Adipocyte (in vitro differentiated cells): ENCODE data around the gene FTO.
"Not testable (repeated sequence)": the region's sequence is repeated elsewhere in the genome, so short reads cannot be mapped to it uniquely, and the experiment has no call there.

Experiments
- DNase-seq: peaks from one replicate; pipeline ENCODE4 v3.0.0-alpha.2; 2015; ENCODE audit warnings: low read depth
- H3K27me3 ChIP-seq: replicated peaks from 2 replicates; pipeline ENCODE4 v1.7.0; 2013; ENCODE audit warnings: mild to moderate bottlenecking, low read length, moderate library complexity; ENCODE audit not compliant: control insufficient read depth, insufficient read depth
- H3K36me3 ChIP-seq: 2 replicates; pipeline ENCODE4 v1.7.0; 2013; ENCODE audit warnings: low read length, mild to moderate bottlenecking, moderate library complexity; ENCODE audit not compliant: control insufficient read depth, insufficient read depth, severe bottlenecking
- H3K4me1 ChIP-seq: 2 replicates; pipeline ENCODE4 v1.7.0; 2013; ENCODE audit warnings: mild to moderate bottlenecking, low read length, moderate library complexity; ENCODE audit not compliant: control insufficient read depth, insufficient read depth
- H3K4me3 ChIP-seq: 2 replicates; pipeline ENCODE4 v1.7.0; 2013; ENCODE audit warnings: mild to moderate bottlenecking, low read length, moderate library complexity
- H3K9ac ChIP-seq: 2 replicates; pipeline ENCODE4 v1.7.0; 2013; ENCODE audit warnings: mild to moderate bottlenecking, low read length, moderate library complexity
- H3K9me3 ChIP-seq: 2 replicates; pipeline ENCODE4 v1.7.0; 2013; ENCODE audit warnings: mild to moderate bottlenecking, low read length, moderate library complexity; ENCODE audit not compliant: control insufficient read depth

The FTO gene

GRCh38 chr16:53681354-53681753 lies 22.6 kb upstream of the FTO start:
- Histone ChIP-seq H3K4me3 (no peak overlapping the region), H3K27me3 (no peaks in the 10 kb centered on the region), H3K4me1 (peaks cover 12% of the 10 kb centered on the region)

GRCh38 chr16:53685334-53685733 lies 18.6 kb upstream of the FTO start:
- H3K27me3 ChIP-seq, H3K9me3 ChIP-seq, H3K9ac ChIP-seq, DNase-seq, H3K4me3 ChIP-seq: not testable (repeated sequence)
- Histone ChIP-seq H3K36me3 (peaks cover 24% of the 10 kb centered on the region), H3K4me1 (peaks cover 16% of the 10 kb centered on the region)

More at GRCh38 chr16:53681354-53681753, 22.6 kb upstream of the FTO start:
- Histone ChIP-seq H3K9ac (no peak overlapping the region), H3K36me3 (peaks cover 14% of the 10 kb centered on the region), H3K9me3 (peaks cover 2% of the 10 kb centered on the region)
- DNase-seq: no peak

GRCh38 chr16:53686710-53687109 lies 17.2 kb upstream of the FTO start:
- Histone ChIP-seq H3K4me1 (peaks cover 6% of the 10 kb centered on the region), H3K9ac (no peak overlapping the region), H3K9me3 (peaks cover 2% of the 10 kb centered on the region), H3K36me3 (peaks cover 30% of the 10 kb centered on the region), H3K4me3 (no peak overlapping the region), H3K27me3 (no peaks in the 10 kb centered on the region)
- DNase-seq: no peak

- Histone ChIP-seq H3K36me3 (peaks cover 33% of the 10 kb centered on the region), H3K9ac (no peak overlapping the region), H3K27me3 (no peaks in the 10 kb centered on the region), H3K4me1 (peaks cover 6% of the 10 kb centered on the region), H3K4me3 (no peak overlapping the region), H3K9me3 (peaks cover 2% of the 10 kb centered on the region)
- DNase-seq: no peak
Observed at GRCh38 chr16:53689636-53690035, 14.3 kb upstream of the FTO start.

- no peak for DNase-seq
- Histone ChIP-seq H3K36me3 (peaks cover 23% of the 10 kb centered on the region), H3K9ac (no peak overlapping the region), H3K27me3 (no peaks in the 10 kb centered on the region), H3K4me1 (peaks cover 13% of the 10 kb centered on the region), H3K9me3 (no peaks in the 10 kb centered on the region), H3K4me3 (no peak overlapping the region)
Observed at GRCh38 chr16:53690771-53691170, 13.2 kb upstream of the FTO start.

- no peak overlapping the region for H3K4me3 ChIP-seq
- no peak overlapping the region for H3K9ac ChIP-seq
- no peaks in the 10 kb centered on the region for H3K9me3 ChIP-seq
- peaks cover 13% of the 10 kb centered on the region for H3K4me1 ChIP-seq
- no peaks in the 10 kb centered on the region for H3K27me3 ChIP-seq
- peaks cover 18% of the 10 kb centered on the region for H3K36me3 ChIP-seq
- DNase-seq: peak; percentile 35
Observed at GRCh38 chr16:53692146-53692545, 11.8 kb upstream of the FTO start.

GRCh38 chr16:53693320-53693719 lies 10.6 kb upstream of the FTO start:
- DNase-seq: no peak
- no peaks in the 10 kb centered on the region for H3K27me3 ChIP-seq
- H3K4me3 ChIP-seq: no peak overlapping the region
- H3K9me3 ChIP-seq: no peaks in the 10 kb centered on the region
- H3K9ac ChIP-seq: no peak overlapping the region
- H3K4me1 ChIP-seq: peaks cover 13% of the 10 kb centered on the region
- peaks cover 14% of the 10 kb centered on the region for H3K36me3 ChIP-seq

- peaks cover 14% of the 10 kb centered on the region for H3K36me3 ChIP-seq
- peak; percentile 37 for DNase-seq
- H3K4me1 ChIP-seq: peaks cover 7% of the 10 kb centered on the region
- H3K4me3 ChIP-seq: no peak overlapping the region
- H3K9ac ChIP-seq: no peak overlapping the region
- H3K9me3 ChIP-seq: no peaks in the 10 kb centered on the region
- no peaks in the 10 kb centered on the region for H3K27me3 ChIP-seq
Observed at GRCh38 chr16:53695070-53695469, 8.9 kb upstream of the FTO start.

- DNase-seq, H3K4me1 ChIP-seq: not testable (repeated sequence)
Observed at GRCh38 chr16:53698271-53698670, 5.7 kb upstream of the FTO start.

GRCh38 chr16:53704445-53704813 lies 473 bp downstream of the FTO start:
- H3K4me3 ChIP-seq: peak overlapping the region; percentile 89
- DNase-seq: no peak
- no peaks in the 10 kb centered on the region for H3K9me3 ChIP-seq
- H3K9ac ChIP-seq: peak overlapping the region; percentile 93
- no peaks in the 10 kb centered on the region for H3K27me3 ChIP-seq
- H3K4me1 ChIP-seq: peaks cover 22% of the 10 kb centered on the region
- H3K36me3 ChIP-seq: no peaks in the 10 kb centered on the region

More at GRCh38 chr16:53698271-53698670, 5.7 kb upstream of the FTO start:
- H3K9ac ChIP-seq, H3K27me3 ChIP-seq, H3K9me3 ChIP-seq, H3K36me3 ChIP-seq, H3K4me3 ChIP-seq: not testable (repeated sequence)

- Histone ChIP-seq H3K27me3 (no peaks in the 10 kb centered on the region), H3K4me1 (peaks cover 36% of the 10 kb centered on the region), H3K36me3 (no peaks in the 10 kb centered on the region), H3K9me3 (no peaks in the 10 kb centered on the region), H3K4me3 (no peak overlapping the region), H3K9ac (no peak overlapping the region)
- no peak for DNase-seq
Observed at GRCh38 chr16:53707671-53708070, 3.7 kb downstream of the FTO start.

- Histone ChIP-seq H3K36me3 (no peaks in the 10 kb centered on the region), H3K9ac (no peak overlapping the region), H3K4me1 (peaks cover 44% of the 10 kb centered on the region), H3K27me3 (no peaks in the 10 kb centered on the region), H3K9me3 (no peaks in the 10 kb centered on the region), H3K4me3 (no peak overlapping the region)
- DNase-seq: no peak
Observed at GRCh38 chr16:53708490-53708889, 4.5 kb downstream of the FTO start.
